Thoracic aorta (tissue), 2 donors: ENCODE results near the gene CTNNA3. TPM values are rescaled to one million over a fixed set of nuclear protein-coding genes. Genes with fewer than 3 reads are reported as not detected.

Source experiments
- ATAC-seq: fragments of 150-250 bp; one replicate; pipeline ENCODE4 v1.8.0; 2017; ENCODE audit warnings: low read depth; ENCODE audit not compliant: insufficient number of reproducible peaks, low FRiP score
- DNase-seq: peaks from one replicate; pipeline ENCODE4 v3.0.0-alpha.2; 2020; ENCODE audit warnings: low spot score
- H3K27ac ChIP-seq, 2 donors: fragments of 200-600 bp; sonication (generic); 1 replicate in 1 of 2; 2 replicates in 1 of 2; pipeline ENCODE4 v1.5.1; 2016; ENCODE audit warnings: mild to moderate bottlenecking in 2 of 2, moderate library complexity in 2 of 2
- H3K27me3 ChIP-seq: fragments of 200-600 bp; sonication (generic); replicated peaks from 2 replicates; pipeline ENCODE4 v1.6.0; 2016; ENCODE audit warnings: mild to moderate bottlenecking; ENCODE audit not compliant: insufficient read depth
- H3K36me3 ChIP-seq: fragments of 200-600 bp; sonication (generic); one replicate; pipeline ENCODE4 v1.5.1; 2016
- H3K4me1 ChIP-seq, 2 donors: fragments of 200-600 bp; sonication (generic); 1 replicate in 1 of 2; 2 replicates in 1 of 2; pipeline versions ENCODE4 v1.5.1 to v1.6.0; 2016; ENCODE audit warnings: low read depth in 2 of 2, mild to moderate bottlenecking in 1 of 2; ENCODE audit not compliant: control insufficient read depth in 1 of 2
- H3K4me3 ChIP-seq: fragments of 200-600 bp; sonication (generic); 2 replicates; pipeline ENCODE4 v1.5.1; 2016; ENCODE audit warnings: mild to moderate bottlenecking
- H3K9me3 ChIP-seq: fragments of 200-600 bp; sonication (generic); 2 replicates; pipeline ENCODE4 v1.5.1; 2016
- CTCF ChIP-seq: fragments of 200-600 bp; sonication (generic); IDR thresholded peaks from one replicate; pipeline ENCODE4 v1.5.1; 2019; ENCODE audit warnings: antibody characterized with exemption
- total RNA-seq, 2 donors: library from RNA; depleted of rRNA; stranded (reverse); fragments of >200 nt; gene quantifications; one replicate each; pipeline versions ENCODE4 v1.1.0 to v1.2.3, GENCODE V29; 2016

The CTNNA3 gene
- total RNA-seq, 2 donors from 2014 or later = 0.95 to 1.2 TPM

- TF ChIP-seq CTCF = no peak
- no peak for ATAC-seq
- H3K27ac ChIP-seq = no peak overlapping the region
These were observed 189.8 kb downstream of the CTNNA3 start for GRCh38 chr10:67506083-67506756.

DNA sequence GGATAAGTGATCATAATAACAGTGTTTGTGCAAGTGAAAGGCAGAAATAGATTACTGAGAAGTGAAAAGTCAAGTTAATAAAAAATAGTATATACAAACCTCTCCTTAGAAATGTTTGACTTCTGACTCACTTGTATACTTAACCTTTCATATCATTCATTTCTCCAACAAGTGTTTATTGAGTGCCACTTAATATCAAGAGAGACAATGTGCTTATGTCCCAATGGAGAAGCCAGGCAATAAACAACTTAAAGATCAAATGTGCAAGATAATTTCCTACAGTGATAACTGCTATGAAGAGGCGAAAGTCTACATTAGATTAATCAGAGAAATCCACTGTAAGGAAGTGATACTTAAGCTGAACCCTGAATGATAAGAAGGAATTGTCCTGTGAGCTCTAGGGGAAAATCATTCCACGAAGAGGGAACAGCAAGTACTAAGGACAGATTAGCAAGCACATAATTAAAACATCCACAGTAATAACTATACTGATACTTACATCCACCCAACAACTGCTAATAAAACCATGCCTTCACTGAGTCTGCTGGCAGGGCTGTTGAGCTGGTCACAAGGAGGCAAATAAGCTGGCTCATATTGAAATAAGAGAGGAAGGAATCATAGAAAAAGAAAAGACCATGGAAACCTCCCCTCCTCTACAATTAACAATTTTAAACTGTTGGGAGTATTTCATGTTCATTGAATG, 203.5 kb downstream of the CTNNA3 start:
- no peaks in the 10 kb centered on the region for H3K9me3 ChIP-seq
- H3K27me3 ChIP-seq = no peaks in the 10 kb centered on the region
- no peak for ATAC-seq
- H3K27ac ChIP-seq = no peak overlapping the region
- H3K36me3 ChIP-seq = no peaks in the 10 kb centered on the region
- H3K4me1 ChIP-seq = no peaks in the 10 kb centered on the region
- H3K4me3 ChIP-seq = no peak overlapping the region
- DNase-seq = no peak
- no peak for TF ChIP-seq CTCF

More at GRCh38 chr10:67506083-67506756, 189.8 kb downstream of the CTNNA3 start:
- no peaks in the 10 kb centered on the region for H3K4me1 ChIP-seq
- no peaks in the 10 kb centered on the region for H3K27me3 ChIP-seq
- H3K4me3 ChIP-seq = no peak overlapping the region
- H3K9me3 ChIP-seq = no peaks in the 10 kb centered on the region
- no peaks in the 10 kb centered on the region for H3K36me3 ChIP-seq
- DNase-seq = no peak

GRCh38 chr10:67487906-67488619, 207.9 kb downstream of the CTNNA3 start:
- H3K27ac ChIP-seq = no peak overlapping the region
- no peaks in the 10 kb centered on the region for H3K4me1 ChIP-seq
- no peaks in the 10 kb centered on the region for H3K27me3 ChIP-seq
- ATAC-seq (no peak), DNase-seq (no peak)
- no peak for TF ChIP-seq CTCF
- peaks cover 3% of the 10 kb centered on the region for H3K9me3 ChIP-seq
- no peak overlapping the region for H3K4me3 ChIP-seq
- H3K36me3 ChIP-seq = no peaks in the 10 kb centered on the region

DNA sequence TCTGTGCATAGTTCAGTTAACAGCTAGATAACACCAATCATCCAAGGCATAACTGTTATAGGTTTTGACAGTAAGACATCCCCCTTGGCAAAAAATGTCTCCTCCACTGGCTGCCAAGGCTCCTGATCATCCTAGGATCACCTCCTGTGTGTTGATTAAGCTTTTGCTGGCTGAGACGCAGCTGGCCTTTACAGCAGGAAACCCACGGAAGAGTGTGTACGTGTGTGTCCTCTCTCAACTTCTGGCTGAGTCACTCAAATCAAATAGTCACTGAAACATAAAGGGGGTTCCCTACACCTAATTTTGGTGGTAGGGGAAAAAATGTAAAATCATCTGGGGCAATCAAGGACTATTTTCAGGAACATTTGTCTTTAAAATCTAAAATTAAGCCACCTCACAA, 208.8 kb downstream of the CTNNA3 start:
- Histone ChIP-seq H3K27me3 (no peaks in the 10 kb centered on the region), H3K4me1 (no peaks in the 10 kb centered on the region), H3K4me3 (no peak overlapping the region), H3K9me3 (peaks cover 3% of the 10 kb centered on the region), H3K36me3 (no peaks in the 10 kb centered on the region), H3K27ac (no peak overlapping the region)
- TF ChIP-seq CTCF = no peak
- no peak for DNase-seq
- no peak for ATAC-seq

- Histone ChIP-seq H3K36me3 (no peaks in the 10 kb centered on the region), H3K4me3 (no peak overlapping the region), H3K9me3 (peaks cover 16% of the 10 kb centered on the region), H3K27ac (no peak overlapping the region), H3K27me3 (no peaks in the 10 kb centered on the region), H3K4me1 (no peaks in the 10 kb centered on the region)
- ATAC-seq (no peak), DNase-seq (no peak)
- no peak for TF ChIP-seq CTCF
These were observed 218.1 kb downstream of the CTNNA3 start for GRCh38 chr10:67477868-67478267.
